Keratinocyte (primary cell): ENCODE measurements around the gene ITPR2.
"Not testable (repeated sequence)": the region's sequence is repeated elsewhere in the genome, so short reads cannot be mapped to it uniquely, and the experiment has no call there.

Experiments used
- EZH2 ChIP-seq: IDR thresholded peaks from one replicate; pipeline ENCODE4 v1.6.1; 2012; ENCODE audit warnings: inconsistent platforms, mild to moderate bottlenecking, low read length, moderate library complexity
- TF ChIP-seq, protein P1 (sequence below), 3 experiments: IDR thresholded peaks in 1 of 3; conservative IDR thresholded peaks in 1 of 3; optimal IDR thresholded peaks in 1 of 3; 2 replicates in 2 of 3; 3 replicates in 1 of 3; pipeline versions ENCODE3 to v1.5.1; 2011; ENCODE audit warnings: low read length in 3 of 3, mild to moderate bottlenecking in 3 of 3, moderate library complexity in 2 of 3, control low read depth in 1 of 3, inconsistent platforms in 1 of 3; ENCODE audit not compliant: insufficient read depth in 2 of 3; ENCODE audit errors: extremely low read depth in 1 of 3

DNA sequence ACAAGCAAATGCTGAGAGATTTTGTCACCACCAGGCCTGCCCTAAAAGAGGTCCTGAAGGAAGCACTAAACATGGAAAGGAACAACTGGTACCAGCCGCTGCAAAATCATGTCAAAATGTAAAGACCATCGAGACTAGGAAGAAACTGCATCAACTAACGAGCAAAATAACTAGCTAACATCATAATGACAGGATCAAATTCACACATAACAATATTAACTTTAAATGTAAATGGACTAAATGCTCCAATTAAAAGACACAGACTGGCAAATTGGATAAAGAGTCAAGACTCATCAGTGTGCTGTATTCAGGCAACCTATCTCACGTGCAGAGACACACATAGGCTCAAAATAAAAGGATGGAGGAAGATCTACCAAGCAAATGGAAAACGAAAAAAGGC lies 161.5 kb downstream of the ITPR2 start:
- TF ChIP-seq, protein P1, sequence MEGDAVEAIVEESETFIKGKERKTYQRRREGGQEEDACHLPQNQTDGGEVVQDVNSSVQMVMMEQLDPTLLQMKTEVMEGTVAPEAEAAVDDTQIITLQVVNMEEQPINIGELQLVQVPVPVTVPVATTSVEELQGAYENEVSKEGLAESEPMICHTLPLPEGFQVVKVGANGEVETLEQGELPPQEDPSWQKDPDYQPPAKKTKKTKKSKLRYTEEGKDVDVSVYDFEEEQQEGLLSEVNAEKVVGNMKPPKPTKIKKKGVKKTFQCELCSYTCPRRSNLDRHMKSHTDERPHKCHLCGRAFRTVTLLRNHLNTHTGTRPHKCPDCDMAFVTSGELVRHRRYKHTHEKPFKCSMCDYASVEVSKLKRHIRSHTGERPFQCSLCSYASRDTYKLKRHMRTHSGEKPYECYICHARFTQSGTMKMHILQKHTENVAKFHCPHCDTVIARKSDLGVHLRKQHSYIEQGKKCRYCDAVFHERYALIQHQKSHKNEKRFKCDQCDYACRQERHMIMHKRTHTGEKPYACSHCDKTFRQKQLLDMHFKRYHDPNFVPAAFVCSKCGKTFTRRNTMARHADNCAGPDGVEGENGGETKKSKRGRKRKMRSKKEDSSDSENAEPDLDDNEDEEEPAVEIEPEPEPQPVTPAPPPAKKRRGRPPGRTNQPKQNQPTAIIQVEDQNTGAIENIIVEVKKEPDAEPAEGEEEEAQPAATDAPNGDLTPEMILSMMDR (optimal IDR thresholded peaks at IDR 0.05 in 1 of 3, IDR thresholded peaks at IDR 0.05 in 1 of 3, conservative IDR thresholded peaks at IDR 0.05 in 1 of 3; ENCODE audit: extremely low read depth in 1 of 3, insufficient read depth in 2 of 3, low read length in 3 of 3): not testable (repeated sequence)
- not testable (repeated sequence) for TF ChIP-seq EZH2
